Measurements from ENCODE around the gene RASGEF1C.

DNA sequence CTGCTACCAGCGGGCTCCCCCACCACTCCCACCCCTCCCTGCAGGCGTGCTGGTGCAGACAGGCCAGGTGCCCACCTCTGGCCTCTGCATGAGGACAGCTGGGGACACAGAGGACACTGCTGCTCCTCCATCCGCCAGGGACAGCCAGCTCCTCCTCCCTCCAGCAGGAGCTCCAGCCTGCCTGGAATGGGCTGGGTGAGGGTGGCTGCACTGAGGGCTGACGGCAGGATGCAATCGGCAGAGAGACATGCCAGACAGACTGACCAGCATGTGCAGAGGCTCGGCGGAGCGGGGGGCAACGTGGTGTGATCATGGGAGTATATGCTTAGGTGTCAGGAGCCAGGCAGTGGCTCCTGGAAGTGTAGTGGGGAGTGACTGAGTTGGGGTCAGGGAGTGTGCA is 68.4 kb downstream of the RASGEF1C start:
- TF ChIP-seq POLR2AphosphoS5 (IDR thresholded peaks at IDR 0.05; ENCODE audit: borderline replicate concordance, low read depth, low read length) (no peak), EZH2 (IDR thresholded peaks at IDR 0.05) (no peak), FOXP2 (optimal IDR thresholded peaks at IDR 0.05; ENCODE audit: control extremely low read depth, extremely low read length, insufficient read depth) (no peak)
